ENCODE data around the gene RNF215.
"Not testable (repeated sequence)": the region's sequence is repeated elsewhere in the genome, so short reads cannot be mapped to it uniquely, and the experiment has no call there.

RNF215 gene

DNA sequence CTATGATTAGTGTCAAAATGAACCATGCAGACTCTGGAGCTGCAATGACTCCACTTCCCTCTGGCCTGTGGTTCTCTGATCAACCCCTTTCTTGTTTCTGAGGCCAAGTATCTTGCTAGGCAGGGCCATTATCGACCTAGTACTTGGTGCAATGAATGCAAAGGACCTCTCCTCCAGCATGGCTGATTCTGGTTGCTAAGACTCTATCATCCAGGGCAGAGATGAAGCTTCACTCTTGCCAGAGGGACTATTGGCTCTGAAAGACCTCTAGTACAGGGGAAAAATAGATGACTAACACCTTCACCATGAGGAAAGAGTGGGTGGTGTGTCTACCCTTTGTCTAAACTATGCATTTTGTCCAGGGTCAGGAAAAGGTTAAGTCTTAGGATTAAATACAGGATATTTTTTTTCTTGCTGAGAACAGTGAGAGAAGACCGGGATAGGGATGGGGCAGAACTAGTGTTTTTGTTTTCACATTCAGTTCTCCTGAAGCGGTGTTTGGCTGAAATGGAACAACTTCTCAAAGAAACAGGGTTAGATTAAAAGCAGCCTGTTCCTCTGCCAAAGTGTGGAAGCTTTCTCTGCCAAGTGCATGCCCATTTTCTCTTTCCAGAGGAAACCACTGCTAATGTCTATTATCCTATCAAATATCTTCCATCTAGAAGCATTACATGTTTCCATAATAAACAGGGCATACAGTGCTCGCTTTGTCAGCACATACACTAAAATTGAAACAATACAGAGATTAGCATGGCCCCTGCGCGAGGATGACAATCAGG, 33.3 kb upstream of the RNF215 start:
- no peak for DNase-seq

DNA sequence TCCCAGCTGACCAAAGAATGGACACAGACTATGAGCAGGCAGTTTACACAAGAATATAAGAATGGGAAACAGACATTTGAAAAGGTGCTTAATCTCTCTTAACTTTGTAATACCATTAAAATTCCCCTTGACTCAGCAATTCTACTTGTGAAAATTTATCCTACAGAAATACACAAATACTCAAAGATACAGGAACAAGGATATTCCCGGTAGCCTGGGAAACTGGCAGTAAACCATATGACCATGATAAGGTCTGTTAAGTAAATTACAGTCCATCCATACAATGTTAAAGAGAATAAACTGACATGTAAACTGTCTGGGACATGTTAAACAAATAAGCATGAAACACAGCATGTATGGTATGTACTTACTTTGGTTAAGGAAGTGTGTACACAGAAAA, 29.6 kb upstream of the RNF215 start:
- no peak for DNase-seq

DNA sequence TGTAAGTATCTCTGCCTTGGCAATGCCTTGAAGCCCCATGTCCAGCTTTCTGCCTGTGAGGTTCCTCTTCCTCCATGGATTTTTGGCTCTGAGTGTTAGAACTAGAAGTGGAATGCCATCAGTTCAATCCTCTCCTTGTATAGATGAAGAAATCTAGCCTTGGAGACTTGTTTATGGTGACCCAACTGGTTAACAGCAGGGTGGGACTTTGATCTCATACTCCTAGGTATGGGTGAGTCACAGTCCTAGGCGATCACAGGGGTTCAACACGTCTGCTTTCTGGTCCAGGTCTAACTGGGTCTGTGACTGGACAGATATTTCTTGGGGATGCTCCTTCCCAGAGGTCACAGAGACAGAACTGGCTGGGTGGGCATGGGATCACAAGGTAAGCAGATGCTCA, 29.2 kb upstream of the RNF215 start:
- DNase-seq, result no peak

DNA sequence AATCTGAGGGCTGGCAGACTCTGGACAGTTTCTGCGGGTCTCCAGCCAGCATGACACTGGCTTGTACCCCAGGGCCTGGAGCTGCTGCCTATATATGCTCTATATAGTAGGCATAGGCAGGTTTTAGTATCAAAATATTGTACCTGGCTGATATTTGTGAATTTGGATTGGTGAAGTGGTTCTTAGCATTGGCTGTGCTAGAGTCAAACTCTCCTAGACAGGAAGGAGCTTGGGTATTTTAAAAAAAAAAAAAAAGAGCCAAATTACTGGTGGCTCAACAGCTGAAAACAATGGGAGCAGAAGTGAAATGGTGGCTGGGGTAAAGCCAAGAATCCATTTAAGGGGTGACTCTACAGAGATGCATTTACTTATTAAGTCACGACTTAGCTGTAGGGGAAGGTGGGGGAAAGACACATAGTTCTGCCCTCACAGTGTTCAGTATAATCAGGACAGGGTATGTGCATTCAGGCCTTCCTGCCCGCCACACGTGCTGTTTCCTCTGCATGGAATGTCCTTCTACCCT, 27.4 kb upstream of the RNF215 start:
- DNase-seq, result no peak

- DNase-seq, result no peak
These were observed 26.7 kb upstream of the RNF215 start for GRCh38 chr22:30413745-30414524.

- DNase-seq, result no peak
These were observed 25.8 kb upstream of the RNF215 start for GRCh38 chr22:30413001-30413400.

DNA sequence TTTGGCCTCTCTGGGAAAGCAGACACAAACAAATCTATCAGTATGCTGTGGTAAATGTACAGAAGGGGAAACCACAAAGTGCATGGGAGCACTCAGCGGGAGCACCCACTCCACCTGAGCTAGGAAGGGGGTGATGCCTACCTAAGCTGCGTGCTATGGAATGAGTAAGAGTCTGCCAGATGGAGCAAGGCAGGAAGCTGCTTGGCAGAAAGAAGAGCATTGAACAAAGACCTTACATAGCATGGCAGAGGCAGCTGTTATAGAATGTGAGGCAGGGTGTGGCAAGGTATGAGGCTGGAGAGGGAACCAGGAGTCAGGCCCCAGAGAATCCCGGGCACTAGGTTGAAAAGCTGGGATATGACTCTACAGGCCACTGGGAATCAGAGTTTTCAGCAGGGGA, 24.6 kb upstream of the RNF215 start:
- no peak for DNase-seq

DNA sequence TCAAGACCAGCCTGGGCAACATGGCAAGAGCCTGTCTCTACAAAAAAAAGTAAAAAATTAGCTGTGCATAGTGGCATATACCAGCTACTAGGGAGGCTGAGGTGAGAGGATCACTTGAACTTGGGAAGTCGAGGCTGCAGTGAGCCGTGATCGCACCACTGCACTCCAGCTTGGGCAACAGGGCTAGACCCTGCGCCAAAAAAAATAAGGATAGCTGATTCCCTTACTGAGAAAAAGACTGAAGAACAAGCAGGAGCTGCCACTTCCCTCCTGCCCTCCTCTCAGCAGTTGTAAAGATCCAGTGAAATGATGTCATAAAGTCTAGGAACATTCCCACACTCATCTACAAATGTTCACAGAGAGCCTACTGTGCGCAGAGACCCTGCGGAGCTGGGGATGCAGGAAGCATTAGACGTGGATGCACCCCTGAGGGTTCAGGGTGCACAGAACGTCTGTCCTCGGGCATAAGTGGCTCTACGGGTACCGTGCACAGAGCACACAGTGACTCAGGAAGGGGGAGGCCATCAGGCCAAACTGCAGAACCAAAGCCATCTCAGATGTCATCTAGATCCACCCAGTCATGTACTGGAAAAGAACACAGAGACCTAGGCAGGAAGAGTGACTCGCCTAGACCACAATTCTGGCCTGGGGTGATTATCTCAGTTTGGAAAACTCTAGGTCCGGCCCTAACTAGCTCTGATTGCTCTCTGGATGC, 21.3 kb upstream of the RNF215 start:
- no peak for DNase-seq

GRCh38 chr22:30406400-30406799, 19.2 kb upstream of the RNF215 start:
- DNase-seq, result no peak

GRCh38 chr22:30405731-30406130, 18.5 kb upstream of the RNF215 start:
- DNase-seq, result no peak

GRCh38 chr22:30404307-30404706, 17.1 kb upstream of the RNF215 start:
- no peak for DNase-seq

DNA sequence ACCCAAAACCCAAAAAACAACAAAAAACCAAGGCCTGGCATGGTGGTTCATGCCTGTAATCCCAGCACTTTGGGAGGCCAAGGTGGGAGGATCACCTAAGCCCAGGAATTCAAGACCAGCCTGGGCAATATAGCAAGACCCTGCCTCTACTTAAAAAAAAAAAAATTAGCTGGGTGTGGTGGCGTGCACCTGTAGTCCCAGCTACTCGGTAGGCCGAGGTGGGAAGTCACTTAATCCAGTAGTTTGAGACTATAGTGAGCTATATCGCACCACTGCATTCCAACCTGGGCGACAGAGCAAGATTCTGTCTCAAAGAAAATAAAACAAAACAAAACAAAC, 15.5 kb upstream of the RNF215 start:
- not testable (repeated sequence) for DNase-seq

DNA sequence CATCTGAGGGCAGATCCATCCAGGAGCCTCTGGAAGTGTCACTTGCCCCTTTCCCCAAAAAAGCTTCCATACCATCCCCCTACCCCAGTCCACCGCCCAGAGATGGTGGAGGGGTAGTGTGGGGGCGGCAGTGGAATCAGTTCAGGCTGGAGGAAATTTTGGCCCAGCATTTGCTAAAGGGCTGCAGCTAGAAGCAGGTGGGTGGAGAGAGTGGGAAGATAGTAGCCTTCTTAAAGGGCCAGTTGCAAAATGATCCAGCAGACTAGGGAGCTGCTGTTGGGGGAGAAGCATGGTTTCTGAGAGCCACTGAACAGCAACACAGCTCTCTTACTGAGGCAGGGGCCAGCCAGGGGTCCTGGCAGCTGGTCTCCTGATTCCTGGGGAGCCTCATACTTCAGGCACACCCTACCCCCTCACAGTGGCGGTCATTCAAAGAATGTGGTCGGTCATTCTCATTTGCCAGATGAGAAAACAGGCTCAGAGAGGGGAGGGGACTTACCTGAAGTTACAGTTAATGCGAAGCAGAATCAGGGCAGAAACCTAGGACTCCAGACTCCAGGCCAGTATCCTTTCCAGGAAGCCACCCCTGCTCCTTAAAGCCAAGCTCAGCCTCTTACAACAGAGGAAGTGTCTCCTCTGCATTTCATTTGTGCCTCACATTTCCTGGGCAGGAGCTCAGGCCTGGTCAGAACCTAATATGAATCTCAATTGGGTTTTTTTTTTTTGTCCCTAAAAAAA, 15.0 kb upstream of the RNF215 start:
- DNase-seq, result no peak

- not testable (repeated sequence) for DNase-seq
These were observed 13.8 kb upstream of the RNF215 start for GRCh38 chr22:30401024-30401423.

GRCh38 chr22:30400159-30400558, 12.9 kb upstream of the RNF215 start:
- DNase-seq, result no peak

DNA sequence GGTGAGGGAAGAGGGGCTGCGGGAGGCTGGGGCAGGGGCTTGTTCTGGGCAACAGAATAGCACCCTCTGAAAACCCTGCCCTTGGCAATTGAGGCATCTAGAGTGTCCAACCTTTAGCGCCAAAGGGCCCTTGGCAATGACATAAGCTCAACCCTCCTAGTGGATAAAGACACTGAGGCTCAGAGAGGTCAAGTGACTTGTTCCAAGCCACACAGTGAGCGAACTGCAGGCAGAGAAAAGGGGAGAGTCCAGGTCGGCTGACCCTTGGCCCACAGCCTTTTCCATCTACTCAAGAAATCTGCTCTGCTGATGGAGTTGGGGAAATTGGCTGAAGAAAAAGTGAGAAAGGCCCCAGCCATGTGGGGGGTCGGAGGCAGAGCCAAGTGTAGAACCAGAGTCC, 12.5 kb upstream of the RNF215 start:
- no peak for DNase-seq

DNA sequence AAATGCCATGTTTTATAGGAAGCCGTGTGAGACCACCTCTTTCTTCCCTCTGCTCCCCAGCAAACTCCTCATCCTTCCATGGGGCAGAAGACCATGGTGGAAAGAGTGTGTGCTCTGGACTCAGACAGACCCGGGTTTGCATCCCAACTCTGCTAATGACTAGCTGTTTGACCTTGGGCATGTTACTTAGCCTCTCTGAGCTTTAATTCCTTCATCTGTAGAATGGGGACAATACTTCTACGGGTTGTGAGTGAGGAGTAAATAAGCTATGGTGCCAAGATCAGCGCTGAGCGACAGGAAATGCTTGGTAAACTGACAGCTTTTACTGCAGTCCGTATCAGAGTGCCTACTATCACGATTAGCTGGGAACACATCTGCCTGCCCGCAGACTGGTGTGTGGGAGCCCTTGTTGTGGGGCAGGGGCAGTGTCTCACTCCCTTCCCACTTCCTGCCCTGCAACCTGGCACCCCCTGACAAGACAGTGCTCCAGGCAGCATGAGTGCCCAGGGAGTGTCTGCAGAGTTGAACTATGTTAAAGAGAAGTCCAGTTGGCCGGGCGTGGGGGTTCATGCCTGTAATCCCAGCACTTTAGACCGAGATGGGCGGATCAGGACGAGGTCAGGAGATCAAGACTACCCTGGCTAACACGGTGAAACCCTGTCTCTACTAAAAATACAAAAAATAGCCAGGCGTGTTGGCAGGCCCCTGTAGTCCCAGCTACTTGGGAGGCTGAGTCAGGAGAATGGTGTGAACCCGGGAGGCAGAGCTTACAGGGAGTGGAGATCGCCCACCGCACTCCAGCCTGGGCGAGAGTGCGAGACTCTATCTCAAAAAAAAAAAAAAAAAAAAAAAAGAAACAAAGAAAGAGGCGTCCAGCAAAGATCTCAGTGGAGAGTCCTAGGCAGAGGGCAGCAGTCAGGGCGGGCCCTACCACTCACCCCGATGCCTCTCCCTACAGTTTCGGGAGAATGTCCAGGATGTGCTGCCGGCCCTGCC, 11.8 kb upstream of the RNF215 start:
- DNase-seq, result no peak

GRCh38 chr22:30397656-30398635, 10.7 kb upstream of the RNF215 start:
- DNase-seq, result no peak

DNA sequence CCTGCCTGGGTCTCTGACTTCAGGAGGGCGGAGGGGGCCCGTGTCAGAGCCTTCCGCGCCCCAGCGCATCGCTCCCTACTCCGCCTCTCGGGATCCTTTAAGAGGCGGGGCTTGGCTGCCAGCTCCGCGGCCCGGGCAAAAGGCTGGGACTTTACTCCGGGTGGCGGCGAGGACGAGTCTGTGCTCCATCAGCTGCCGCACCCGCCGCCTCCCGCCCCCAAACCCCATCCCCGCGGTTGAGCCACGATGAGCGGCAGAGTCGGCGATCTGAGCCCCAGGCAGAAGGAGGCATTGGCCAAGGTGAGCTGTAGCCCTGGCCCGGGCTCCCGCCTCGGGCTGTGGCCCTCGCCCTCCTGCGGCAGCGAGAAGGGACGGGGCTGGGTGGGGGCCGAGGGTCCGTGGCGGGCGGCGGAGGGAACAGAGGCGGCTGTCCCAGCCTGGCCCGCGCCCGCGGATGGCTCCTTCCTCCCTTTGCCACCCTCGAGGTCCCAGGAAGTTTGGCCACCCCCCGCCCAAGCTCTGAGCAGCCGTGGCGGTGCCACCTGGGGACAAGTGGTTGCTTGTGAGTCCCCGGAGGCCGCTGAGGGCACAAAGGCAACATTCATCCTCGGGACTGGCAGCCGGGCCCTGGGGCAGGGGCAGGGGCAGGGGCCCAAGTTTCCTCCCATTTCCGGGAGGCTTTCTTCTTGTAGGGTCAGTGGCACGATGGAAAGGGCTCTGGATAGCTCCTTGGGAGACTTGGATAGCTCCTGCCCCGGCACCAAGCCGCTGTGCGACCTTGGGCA, 9.9 kb upstream of the RNF215 start, which contains the start of gene SEC14L2:
Gene SEC14L2 (plus strand): TSS at position 148 of the 785 bp plus-strand sequence. CDS start 99 bp downstream, at position 247.
- peak; percentile 52 for DNase-seq
